ENCODE data around the gene RNF150. TPM values are rescaled to one million over a fixed set of nuclear protein-coding genes. Genes with fewer than 3 reads are reported as not detected.

The RNF150 gene
- total RNA-seq, 1 donor from 2014 or later: under 0.01 TPM

- DNase-seq (ENCODE audit: low read depth) (no peak), FAIRE-seq (no peak)
- TF ChIP-seq CTCF (IDR thresholded peaks at IDR 0.05; ENCODE audit: insufficient read depth, low read length, severe bottlenecking): no peak
- no peaks in the 10 kb centered on the region for H3K27me3 ChIP-seq (ENCODE audit: control insufficient read depth, insufficient read depth, low read length)
- no peaks in the 10 kb centered on the region for H3K36me3 ChIP-seq (ENCODE audit: control insufficient read depth, insufficient read depth, low read length)
- H3K4me3 ChIP-seq (ENCODE audit: low read depth, low read length): no peak overlapping the region
Measured at GRCh38 chr4:141080668-141081067, 52.6 kb downstream of the RNF150 start.

GRCh38 chr4:141079393-141079930 is 53.8 kb downstream of the RNF150 start:
- FAIRE-seq (no peak), DNase-seq (ENCODE audit: low read depth) (no peak)
- TF ChIP-seq CTCF (IDR thresholded peaks at IDR 0.05; ENCODE audit: insufficient read depth, low read length, severe bottlenecking): no peak
- H3K27me3 ChIP-seq (ENCODE audit: control insufficient read depth, insufficient read depth, low read length): no peaks in the 10 kb centered on the region
- H3K36me3 ChIP-seq (ENCODE audit: control insufficient read depth, insufficient read depth, low read length): no peaks in the 10 kb centered on the region
- no peak overlapping the region for H3K4me3 ChIP-seq (ENCODE audit: low read depth, low read length)

GRCh38 chr4:141078871-141079270 is 54.4 kb downstream of the RNF150 start:
- no peak for TF ChIP-seq CTCF (IDR thresholded peaks at IDR 0.05; ENCODE audit: insufficient read depth, low read length, severe bottlenecking)
- H3K27me3 ChIP-seq (ENCODE audit: control insufficient read depth, insufficient read depth, low read length): no peaks in the 10 kb centered on the region
- no peaks in the 10 kb centered on the region for H3K36me3 ChIP-seq (ENCODE audit: control insufficient read depth, insufficient read depth, low read length)
- no peak for DNase-seq (ENCODE audit: low read depth)
- H3K4me3 ChIP-seq (ENCODE audit: low read depth, low read length): no peak overlapping the region
- FAIRE-seq: no peak

- DNase-seq (ENCODE audit: low read depth) (no peak), FAIRE-seq (no peak)
- H3K4me3 ChIP-seq (ENCODE audit: low read depth, low read length): no peak overlapping the region
- no peaks in the 10 kb centered on the region for H3K36me3 ChIP-seq (ENCODE audit: control insufficient read depth, insufficient read depth, low read length)
- TF ChIP-seq CTCF (IDR thresholded peaks at IDR 0.05; ENCODE audit: insufficient read depth, low read length, severe bottlenecking): no peak
- no peaks in the 10 kb centered on the region for H3K27me3 ChIP-seq (ENCODE audit: control insufficient read depth, insufficient read depth, low read length)
Measured at GRCh38 chr4:141077611-141078225, 55.6 kb downstream of the RNF150 start.

- Histone ChIP-seq H3K36me3 (ENCODE audit: control insufficient read depth, insufficient read depth, low read length) (no peaks in the 10 kb centered on the region), H3K27me3 (ENCODE audit: control insufficient read depth, insufficient read depth, low read length) (no peaks in the 10 kb centered on the region), H3K4me3 (ENCODE audit: low read depth, low read length) (no peak overlapping the region)
- DNase-seq (ENCODE audit: low read depth): no peak
- no peak for TF ChIP-seq CTCF (IDR thresholded peaks at IDR 0.05; ENCODE audit: insufficient read depth, low read length, severe bottlenecking)
- no peak for FAIRE-seq
Measured at GRCh38 chr4:141075553-141075952, 57.7 kb downstream of the RNF150 start.

Data from bronchial epithelial cell (primary cell).